ENCODE measurements around the gene POU2F3.

DNA sequence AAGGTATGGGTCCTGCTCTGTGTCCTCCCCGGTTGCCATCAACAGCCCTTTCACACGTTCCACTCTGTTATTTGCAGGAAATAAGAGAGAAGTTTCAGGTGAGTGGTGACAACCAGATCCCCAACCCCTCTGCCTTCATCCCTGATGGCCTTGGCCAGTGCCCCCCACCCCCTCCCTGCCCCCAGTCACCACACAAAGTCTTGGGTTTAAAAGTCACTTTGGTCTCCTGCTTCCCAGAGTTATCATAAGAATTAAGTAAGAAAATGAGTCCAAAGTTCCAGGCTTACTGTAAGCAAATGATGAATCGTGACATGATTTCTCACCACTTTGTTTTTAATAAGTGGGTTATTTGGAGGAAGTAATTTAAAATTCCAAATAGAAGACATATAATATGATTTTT, 38.3 kb upstream of the POU2F3 start:
- TF ChIP-seq, protein P1, sequence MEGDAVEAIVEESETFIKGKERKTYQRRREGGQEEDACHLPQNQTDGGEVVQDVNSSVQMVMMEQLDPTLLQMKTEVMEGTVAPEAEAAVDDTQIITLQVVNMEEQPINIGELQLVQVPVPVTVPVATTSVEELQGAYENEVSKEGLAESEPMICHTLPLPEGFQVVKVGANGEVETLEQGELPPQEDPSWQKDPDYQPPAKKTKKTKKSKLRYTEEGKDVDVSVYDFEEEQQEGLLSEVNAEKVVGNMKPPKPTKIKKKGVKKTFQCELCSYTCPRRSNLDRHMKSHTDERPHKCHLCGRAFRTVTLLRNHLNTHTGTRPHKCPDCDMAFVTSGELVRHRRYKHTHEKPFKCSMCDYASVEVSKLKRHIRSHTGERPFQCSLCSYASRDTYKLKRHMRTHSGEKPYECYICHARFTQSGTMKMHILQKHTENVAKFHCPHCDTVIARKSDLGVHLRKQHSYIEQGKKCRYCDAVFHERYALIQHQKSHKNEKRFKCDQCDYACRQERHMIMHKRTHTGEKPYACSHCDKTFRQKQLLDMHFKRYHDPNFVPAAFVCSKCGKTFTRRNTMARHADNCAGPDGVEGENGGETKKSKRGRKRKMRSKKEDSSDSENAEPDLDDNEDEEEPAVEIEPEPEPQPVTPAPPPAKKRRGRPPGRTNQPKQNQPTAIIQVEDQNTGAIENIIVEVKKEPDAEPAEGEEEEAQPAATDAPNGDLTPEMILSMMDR (IDR thresholded peaks at IDR 0.05; ENCODE audit: low read length), result no peak
- TF ChIP-seq EZH2 (IDR thresholded peaks at IDR 0.05; ENCODE audit: borderline replicate concordance, low read length), result no peak

Data from OCI-LY1 (cell line).